ENCODE measurements around the gene SUCLG2.
A peak's percentile ranks its signal among the peaks of the same experiment; 100 is the strongest.

The SUCLG2 gene

GRCh38 chr3:67384016-67384415 lies 270.4 kb downstream of the SUCLG2 start:
- no peak for DNase-seq (ENCODE audit: low spot score)

- DNase-seq (ENCODE audit: low spot score), result no peak
Measured at GRCh38 chr3:67383379-67383778, 271.0 kb downstream of the SUCLG2 start.

DNA sequence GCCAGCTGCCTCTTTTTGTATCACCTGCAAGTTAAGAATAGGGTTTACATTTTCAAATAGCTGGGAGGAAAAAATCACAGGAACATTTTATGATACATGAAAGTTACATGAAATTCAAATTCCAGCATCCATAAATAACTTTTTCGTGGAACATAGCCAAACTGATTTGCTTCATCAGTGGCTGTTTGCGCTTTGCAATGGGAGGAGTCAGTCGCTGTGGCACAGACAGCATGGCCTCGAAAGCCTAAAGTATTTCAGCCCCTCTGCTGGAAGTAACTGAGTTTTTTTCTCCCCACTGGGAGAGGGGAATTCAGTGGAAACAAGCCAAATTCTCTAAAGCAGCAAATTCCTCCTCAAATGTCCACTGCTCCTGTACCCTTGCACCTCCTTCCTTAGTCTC lies 271.9 kb downstream of the SUCLG2 start:
- DNase-seq (ENCODE audit: low spot score), result no peak

DNA sequence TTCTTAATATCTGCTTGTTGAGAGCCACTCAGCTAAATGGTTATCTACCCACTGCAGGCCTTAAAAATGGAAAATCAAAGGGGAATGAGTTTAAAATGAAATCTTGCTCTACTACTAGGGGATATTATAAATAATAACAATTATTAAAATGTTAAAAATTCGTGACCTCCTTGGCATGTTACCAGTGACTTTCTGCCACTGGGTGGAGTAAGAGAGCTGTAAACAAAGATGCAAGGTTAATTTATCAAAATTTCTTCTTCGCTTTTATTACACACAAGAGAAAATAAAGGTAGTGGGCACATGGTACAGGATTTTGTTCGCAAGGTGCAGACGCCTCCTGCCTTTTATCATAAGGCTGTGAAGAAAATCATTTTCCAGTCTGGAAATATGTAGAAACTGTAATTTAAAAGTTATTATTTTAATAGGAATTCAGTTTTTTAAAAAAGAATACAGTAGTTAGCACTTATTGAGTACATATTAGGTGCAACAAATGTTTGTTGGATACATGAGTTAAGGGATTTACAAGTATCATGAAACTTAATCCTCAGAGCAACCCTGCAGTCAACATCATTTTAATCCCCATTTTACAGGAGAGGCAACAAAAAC lies 272.6 kb downstream of the SUCLG2 start:
- peak; percentile 30 for DNase-seq (ENCODE audit: low spot score)

- DNase-seq (ENCODE audit: low spot score), result no peak
Measured at GRCh38 chr3:67380118-67380517, 274.3 kb downstream of the SUCLG2 start.

DNA sequence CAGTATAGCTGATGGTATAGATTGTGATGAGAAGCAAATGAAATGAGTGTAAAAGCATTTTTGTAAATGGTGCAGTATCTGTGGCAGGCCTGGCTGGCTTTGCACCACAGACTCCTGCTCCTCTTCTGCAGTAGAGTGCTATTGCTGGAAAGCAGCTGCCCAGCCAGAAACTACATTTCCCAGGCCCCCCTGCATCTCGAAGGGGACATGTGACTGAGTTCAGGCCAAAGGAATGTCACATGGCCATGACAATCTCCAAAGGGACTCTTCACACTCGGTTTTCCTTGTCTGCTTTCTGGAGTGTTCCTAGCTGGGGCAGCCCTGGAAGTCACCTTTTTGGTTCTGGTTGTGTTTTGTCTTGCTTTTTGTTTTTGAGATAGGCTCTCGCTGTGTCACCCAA lies 277.1 kb downstream of the SUCLG2 start:
- DNase-seq (ENCODE audit: low spot score), result no peak

DNA sequence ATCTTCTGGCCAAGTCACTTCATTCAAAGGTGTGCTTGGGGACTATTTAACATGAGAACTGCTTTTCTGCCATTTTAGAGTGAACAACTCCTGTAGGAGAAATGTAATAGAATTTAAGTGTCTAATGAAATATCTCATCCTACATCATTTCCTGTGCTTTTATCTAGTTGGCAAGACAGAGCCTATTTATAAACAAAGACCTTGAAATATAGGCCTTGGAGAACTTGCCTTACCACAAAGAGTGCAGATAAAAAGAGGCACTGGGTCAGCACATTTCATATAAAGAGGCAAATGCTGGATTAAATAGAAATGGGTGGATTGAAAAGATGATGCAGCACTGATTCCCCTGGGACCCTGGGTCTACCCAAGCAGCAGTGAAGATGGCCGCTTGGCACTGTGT lies 278.0 kb downstream of the SUCLG2 start:
- DNase-seq (ENCODE audit: low spot score), result no peak

DNA sequence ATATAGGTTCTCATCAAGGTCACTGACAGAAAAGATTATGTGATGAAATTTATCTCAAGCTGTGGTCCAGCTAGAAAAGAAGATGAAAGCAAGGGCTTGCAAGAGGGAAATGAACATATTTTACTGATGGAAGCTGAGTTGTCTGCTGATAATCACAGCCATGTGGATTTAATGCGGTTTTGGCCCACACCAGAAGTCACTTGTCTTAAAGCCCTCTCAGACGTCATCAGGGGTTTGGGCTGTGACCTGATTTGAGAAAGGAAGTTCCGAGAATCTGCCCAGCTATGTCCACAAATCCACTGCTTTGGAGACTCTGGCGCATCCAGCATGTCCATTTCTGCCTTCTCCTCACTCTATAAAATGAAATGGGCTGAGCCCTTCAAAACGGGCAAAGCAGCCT lies 278.4 kb downstream of the SUCLG2 start:
- DNase-seq (ENCODE audit: low spot score), result no peak

- no peak for DNase-seq (ENCODE audit: low spot score)
Measured at GRCh38 chr3:67362686-67363085, 291.7 kb downstream of the SUCLG2 start.

DNA sequence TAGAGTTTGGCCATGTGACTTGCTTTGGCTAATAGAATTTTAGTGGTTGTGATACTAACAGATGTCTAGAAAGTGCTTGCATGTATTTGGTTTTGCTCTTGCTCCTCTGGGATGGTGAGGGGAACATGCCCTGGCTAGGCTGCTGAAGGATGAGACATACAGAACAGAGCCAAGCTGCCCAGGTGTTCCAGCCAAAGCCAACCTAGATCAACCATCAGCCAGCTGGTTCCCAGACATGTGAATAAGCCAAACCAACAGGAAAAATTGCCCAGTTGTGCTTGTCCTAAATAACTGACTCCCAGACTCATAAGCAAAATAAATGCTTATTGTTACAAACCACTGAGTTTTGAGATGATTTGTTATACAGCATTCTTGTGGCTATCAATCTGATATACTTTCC lies 292.6 kb downstream of the SUCLG2 start:
- DNase-seq (ENCODE audit: low spot score), result no peak

DNA sequence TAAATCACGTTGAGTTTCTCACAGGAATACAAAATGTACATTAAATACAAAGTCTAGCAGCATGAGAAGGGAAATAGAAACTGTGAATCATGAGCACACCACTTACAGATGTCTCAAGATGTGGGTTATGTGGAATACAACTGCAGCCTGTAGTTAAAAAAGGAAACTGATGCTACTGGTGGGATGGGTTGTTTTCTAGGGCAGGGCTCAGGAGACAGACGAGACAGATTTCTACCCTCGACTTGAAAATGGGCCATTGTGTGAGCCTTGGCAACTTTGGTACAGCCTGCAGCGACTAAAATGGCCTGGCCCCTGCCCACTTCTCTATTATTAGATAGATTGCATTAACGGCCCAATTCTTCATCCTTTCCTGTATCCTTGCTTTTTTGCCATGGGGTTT lies 293.1 kb downstream of the SUCLG2 start:
- DNase-seq (ENCODE audit: low spot score), result no peak

DNA sequence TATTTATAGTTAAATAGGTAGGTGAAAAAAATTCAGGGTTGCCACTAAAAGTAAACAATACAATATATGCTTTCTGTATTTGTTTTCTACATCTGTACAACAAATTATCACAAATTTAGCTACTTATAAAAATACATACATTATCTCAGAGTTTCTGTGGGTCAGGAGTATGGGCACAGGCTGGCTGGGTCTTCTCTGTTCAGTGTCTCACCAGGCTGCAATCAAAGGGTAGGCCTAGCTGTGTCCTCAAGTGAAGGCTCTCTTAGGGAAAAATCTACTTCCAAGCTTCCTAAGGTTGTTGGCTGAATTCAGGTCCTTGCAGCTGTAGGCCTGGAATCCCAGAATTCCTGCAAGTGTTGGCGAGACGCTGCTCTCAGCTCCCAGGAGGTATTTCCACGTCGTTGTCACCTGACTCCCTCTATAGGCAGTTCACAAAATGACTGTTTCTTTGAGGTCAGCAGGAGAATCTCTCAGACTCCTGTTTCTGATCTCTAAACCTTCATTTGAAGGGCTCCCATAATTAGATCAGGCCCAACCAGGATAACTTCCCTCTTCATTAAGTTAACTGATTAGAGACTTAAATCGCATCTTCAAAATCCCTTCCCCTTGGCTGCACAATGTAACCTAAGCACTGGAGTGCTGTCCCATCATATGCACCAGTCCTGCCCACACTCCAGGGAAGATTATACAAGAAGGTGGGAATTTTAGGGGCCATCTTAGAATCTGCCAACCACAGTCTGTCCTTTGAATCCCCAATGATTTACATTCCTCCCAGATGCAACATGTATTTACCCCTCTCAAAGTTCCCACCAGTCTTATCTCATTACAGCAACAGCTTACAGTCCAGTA lies 296.6 kb downstream of the SUCLG2 start:
- DNase-seq (ENCODE audit: low spot score), result peak; percentile 78

- DNase-seq (ENCODE audit: low spot score), result peak; percentile 74
Measured at GRCh38 chr3:67349551-67350174, 304.7 kb downstream of the SUCLG2 start.

DNA sequence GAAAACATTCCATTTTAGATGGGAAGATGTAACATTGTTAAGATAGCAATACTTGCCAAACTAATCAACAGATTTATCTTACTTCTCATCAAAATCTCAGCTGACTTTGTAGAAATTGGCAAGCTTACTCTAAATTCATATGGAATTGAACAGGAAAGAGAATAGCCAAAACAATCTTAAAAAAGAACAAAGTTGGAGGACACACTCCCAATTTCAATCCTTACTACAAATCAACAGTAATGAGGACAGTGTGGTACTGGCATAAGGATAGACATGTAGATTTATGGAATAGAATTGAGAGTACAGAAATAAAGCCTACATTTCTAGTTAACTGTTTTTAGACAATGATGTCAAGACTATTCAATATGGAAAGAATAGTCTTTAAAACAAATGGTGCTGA lies 308.3 kb downstream of the SUCLG2 start:
- no peak for DNase-seq (ENCODE audit: low spot score)

GRCh38 chr3:67335813-67336212 lies 318.6 kb downstream of the SUCLG2 start:
- DNase-seq (ENCODE audit: low spot score), result no peak

DNA sequence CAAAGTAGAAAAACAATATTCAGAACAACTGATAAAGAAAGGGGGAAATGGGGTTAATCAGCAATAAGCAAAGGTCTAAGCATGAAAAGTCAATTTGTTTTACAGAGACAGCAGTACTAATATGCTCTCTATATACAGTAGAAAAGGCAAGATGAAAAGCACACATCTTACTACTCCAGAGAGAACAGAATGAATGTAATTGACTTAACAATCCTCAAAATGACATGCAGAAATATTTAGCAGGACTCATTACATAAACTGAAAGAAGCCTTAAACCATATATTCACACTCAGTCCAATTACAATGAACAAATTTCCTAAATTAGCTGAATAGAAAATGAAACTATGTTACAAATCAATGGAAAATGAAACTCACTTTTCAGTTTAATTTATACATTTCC lies 319.8 kb downstream of the SUCLG2 start:
- no peak for DNase-seq (ENCODE audit: low spot score)

GRCh38 chr3:67329358-67329757 lies 325.1 kb downstream of the SUCLG2 start:
- peak; percentile 23 for DNase-seq (ENCODE audit: low spot score)

DNA sequence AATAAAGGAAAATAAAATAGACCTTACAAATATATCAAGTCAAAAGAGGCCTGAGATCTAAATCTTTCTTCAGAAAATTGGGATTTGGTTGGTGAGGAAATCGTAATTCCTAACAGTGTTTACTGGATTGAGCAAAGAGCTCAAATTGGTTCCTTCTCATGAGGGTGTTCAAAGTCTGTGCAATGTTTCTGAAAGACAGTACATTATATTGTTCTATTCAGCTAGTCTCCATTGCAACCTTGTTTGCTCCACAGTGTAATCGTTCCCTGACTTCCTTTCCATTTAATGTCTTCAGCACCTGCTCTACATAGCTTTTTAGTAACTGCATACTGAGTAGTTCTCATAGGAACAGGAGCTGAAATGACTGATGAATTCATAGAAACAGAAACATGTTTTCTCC lies 326.8 kb downstream of the SUCLG2 start:
- no peak for DNase-seq (ENCODE audit: low spot score)

- no peak for DNase-seq (ENCODE audit: low spot score)
Measured at GRCh38 chr3:67325231-67325630, 329.2 kb downstream of the SUCLG2 start.

Measured in RKO (cell line).